Stimulated activated CD4-positive, alpha-beta T cell treated with anti-CD3 and anti-CD28 coated beads, TNF-alpha, amount 100 ng/mL, for 1 hour (primary cell): ENCODE data around the gene EIF2A.

Experiments used
- DNase-seq, 3 donors: peaks; one replicate each; pipeline ENCODE4 v3.0.0-alpha.2; 2020; ENCODE audit warnings: low read depth in 3 of 3, low spot score in 1 of 3

Gene EIF2A

GRCh38 chr3:150631515-150632221, 85.1 kb downstream of the EIF2A start:
- no peak for DNase-seq

- no peak for DNase-seq
Observed at GRCh38 chr3:150635076-150635475, 88.5 kb downstream of the EIF2A start.

GRCh38 chr3:150635526-150635925, 88.9 kb downstream of the EIF2A start:
- no peak for DNase-seq
